HG03442 (cell line): ENCODE data around the gene ZNF584.
A peak's percentile ranks its signal among the peaks of the same experiment; 100 is the strongest.
"Not testable (repeated sequence)": the region's sequence is repeated elsewhere in the genome, so short reads cannot be mapped to it uniquely, and the experiment has no call there.

Experiments used
- ATAC-seq: cut with Tn5 transposase; IDR thresholded peaks from one replicate; pipeline ENCODE4 v1.9.1; 2021; ENCODE audit warnings: mild to moderate bottlenecking, moderate library complexity; ENCODE audit not compliant: unreplicated experiment

Gene ZNF584

DNA sequence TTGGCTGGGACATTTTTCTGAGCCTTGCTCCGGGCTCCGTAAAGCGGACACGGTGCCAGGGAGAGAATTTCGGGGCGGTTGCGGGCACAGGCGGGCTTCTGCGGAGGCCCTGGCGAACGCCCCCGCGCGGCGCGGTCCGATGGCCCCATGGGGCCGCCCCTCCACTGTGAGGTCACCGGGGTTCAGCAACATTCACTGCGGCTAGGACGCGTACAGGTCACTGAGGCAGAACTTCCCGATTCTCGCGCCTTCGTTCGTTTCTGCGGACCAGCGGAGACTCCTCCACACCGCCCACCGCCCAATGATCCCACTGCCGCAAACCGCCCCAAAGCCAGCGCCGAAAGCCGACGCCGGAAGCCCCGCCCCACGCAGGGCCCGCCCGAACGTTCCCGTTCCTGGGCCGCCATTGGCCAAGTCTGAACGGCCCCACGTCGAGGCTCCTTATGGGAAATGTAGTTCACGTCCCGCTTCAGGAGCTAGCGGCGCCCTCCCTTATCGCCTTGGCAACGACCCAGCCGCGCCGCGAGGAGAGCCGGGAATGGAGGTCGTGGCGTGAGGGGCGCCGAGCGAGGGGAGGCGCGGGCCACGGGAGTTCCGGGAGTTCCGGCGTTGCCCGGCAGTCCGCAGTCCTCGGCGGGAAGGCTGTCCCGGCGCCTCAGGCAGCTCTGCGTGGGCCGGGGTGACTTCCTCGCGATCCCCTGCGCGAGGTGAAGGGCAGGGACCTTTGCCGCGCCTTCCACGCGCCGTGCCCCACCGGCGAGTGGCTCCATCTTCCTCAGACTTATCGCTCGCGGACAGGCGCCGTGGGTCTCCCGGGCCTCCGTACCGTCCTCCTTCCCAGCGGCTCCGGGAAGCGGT is at the start of gene ZNF584:
Gene ZNF584 (plus strand): TSS at position 498 of the 858 bp plus-strand sequence. CDS start 499 bp downstream, outside the sequence.
- ATAC-seq = peak; percentile 84

GRCh38 chr19:58361900-58362271 is 46.6 kb upstream of the ZNF584 start:
- ATAC-seq = no peak

GRCh38 chr19:58362272-58362994 is 46.0 kb upstream of the ZNF584 start, which contains the start of gene ZNF497:
TSS of gene ZNF497 (minus strand) at chr19:58362751. CDS start at chr19:58357635, 5,116 bp downstream.
- peak; percentile 85 for ATAC-seq

DNA sequence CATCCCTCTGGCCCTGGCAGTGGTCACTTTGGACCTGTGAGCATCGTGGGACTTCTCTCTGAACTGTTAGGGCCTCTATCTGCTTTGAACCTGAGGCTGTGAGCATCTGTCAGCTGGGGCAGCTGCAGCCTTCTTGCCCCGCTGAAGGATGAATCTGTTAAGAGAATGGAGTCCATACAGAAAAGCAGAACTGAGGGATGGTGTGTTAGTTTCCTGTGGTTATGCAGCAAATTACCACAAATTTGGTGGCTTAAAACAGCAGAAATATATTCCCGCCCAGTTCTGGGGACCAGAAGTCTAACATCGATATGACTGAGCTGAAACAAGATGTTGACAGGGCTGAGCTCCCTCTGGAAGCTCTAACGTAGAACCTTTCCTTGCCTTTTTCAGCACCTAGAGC is 44.3 kb upstream of the ZNF584 start:
- no peak for ATAC-seq

GRCh38 chr19:58366585-58367430 is 41.6 kb upstream of the ZNF584 start:
- ATAC-seq = no peak

DNA sequence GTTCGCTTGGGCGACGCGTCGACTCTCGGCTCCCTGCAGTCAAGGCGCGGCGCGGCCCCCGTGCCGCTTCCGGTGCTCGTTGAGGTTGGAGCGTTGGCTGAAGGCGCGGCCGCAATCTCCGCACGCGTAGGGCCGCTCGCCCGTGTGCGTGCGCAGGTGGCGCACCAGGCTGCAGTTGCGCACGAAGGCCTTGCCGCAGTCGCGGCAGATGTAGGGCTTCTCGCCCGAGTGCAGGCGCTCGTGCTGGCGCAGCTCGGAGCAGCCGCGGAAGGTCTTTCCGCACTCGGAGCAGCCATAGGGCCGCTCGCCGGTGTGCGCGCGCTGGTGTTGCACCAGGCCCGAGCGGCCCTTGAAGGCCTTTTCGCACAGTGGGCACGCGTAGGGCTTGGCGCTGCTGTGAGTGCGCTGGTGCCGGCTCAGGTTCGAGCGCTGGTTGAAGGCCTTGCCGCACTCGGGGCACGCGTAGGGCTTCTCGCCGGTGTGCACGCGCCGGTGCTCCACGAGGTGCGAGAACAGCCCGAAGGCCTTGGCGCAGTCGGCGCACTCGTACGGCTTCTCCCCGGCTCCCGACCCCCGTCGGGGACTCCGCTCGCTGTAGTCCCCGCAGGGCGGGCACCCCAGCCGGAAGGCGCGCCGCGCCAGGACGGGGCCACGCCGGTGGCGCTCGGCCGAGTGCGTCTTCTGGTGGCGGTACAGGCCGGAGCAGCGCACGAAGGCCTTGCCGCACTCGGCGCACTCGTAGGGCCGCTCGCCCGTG is 40.6 kb upstream of the ZNF584 start:
- ATAC-seq = no peak

GRCh38 chr19:58368561-58369360 is 39.7 kb upstream of the ZNF584 start:
- ATAC-seq = no peak

GRCh38 chr19:58372311-58373133 is 35.9 kb upstream of the ZNF584 start:
- no peak for ATAC-seq

DNA sequence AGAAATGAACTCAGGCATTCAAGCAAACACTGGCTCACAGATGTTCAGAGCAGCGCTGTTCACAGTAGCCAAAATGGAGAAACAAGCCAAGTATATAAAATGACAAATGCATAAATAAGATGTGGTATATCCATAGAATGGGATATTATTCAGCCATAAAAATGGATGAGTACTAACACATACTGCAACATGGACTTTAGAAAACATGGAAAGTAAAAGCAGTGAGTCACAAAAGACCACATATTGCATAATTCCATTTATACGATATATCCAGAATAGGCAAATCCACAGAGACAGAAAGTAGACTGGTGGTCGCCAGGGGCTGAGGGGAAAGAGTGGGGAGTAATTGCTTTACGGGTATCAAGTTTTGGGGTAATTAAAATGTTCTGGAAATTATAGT is 34.2 kb upstream of the ZNF584 start:
- ATAC-seq = no peak

DNA sequence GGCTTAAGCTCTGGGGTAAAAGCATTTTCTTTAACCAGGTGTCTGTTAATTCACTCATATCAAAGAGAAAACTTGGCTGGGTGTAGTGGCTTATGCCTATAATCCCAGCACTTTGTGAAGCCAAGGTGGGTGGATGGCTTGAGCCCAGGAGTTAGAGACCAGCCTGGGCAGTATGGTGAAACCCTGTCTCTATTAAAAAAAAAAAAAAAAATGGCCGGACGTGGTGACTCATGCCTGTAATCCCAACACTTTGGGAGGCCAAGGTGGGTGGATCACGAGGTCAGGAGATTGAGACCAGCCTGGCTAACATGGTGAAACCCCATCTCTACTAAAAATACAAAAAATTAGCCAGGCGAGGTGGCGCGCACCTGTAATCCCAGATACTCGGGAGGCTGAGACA is 31.7 kb upstream of the ZNF584 start:
- not testable (repeated sequence) for ATAC-seq

DNA sequence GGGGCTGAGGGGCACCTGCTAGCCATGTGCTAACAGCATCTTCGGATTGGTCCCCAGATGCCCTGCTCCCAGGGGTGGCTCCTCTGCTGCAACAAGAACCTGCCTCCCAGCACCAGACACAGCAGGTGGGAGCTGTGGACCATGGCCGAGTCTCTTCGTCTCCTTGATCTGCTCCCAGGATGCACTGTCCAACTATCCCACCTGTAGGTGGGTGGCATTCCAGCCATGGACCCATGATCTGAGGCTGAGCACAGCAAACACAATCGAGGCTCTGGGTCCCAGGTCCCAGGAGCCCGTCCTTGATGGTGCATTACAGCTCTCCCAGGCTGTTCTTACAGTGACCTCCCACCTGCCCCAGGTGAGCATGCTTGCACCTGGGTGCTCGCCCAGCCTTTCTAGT is 29.2 kb upstream of the ZNF584 start:
- no peak for ATAC-seq

GRCh38 chr19:58380037-58380661 is 28.3 kb upstream of the ZNF584 start:
- ATAC-seq = no peak

DNA sequence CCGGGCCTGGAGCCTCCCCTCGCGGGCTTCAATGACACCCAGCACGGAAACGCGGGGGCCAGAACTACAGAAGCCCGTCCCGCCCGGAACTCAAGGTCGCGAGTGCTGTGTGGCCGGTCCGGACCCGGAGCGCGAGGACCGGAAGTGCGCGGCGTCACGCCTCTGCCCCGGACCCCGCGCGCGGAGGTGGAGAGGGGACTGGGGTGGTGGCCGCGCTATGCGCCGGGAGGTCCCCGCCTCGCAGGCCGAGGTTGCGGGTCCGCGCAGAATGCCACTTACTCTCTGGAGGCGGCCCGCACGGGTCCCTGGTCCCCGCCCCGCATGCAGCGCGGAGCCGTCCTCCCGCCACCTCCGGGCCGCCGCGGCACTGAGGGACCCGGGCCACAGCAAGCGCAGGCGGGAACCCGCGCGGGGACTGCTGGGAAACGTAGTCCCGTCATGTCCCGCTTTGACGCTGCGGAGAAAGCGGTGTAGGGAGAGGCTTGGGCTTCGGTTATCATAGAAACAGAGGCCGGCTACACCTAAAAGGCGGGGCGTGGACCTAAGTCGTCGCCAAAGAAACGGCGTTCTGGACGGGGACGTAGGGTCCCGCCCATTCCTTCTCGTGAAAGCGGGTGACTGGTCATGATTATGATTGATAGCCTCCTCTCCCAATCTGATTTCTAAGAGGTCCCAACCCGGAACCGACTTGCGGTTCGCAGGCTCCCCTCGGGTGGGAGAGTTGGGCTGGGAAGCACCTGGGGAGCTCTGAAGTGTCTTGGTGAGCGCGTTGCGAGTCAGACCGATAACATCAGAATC is 27.6 kb upstream of the ZNF584 start, which contains the start of gene ZNF837:
Gene ZNF837 (minus strand): TSS at position 369 of the 798 bp plus-strand sequence. CDS start 11,698 bp downstream, outside the sequence.
- ATAC-seq = peak; percentile 84

DNA sequence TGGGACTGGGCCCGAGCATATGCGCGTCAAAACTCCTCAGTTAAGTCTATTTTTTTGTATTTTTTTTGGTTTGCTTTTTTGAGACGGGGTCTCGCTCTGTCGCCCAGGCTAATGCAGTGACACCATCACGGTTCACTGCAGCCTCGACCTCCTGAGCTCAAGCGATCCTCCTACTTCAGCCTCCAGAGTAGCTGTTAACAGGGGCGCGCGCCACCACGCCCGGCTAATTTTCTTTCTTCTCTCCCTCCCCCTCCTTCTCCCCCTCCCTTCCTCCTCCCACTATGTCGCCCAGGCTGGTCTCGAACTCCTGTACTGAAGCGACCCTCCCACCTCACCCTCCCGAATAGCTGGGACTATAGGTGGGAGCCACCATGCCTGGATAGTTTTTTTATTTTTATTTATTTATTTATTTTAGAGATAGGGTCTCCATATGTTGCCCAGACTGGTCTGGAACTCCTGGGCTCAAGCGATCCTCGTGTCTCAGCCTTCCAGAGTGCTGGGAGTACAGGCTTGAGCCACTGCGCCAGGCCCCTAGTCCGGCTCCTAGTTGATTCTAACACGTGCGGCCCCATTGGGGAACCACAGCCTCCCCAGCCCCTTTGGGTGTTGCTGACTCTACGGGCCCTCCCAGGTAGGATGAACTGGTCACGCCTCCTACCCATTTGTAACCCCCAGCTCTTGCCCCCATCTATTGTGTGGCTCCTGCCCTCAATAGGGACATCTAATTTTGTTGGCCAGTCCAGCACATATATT is 26.8 kb upstream of the ZNF584 start:
- ATAC-seq = no peak

- no peak for ATAC-seq
These were observed 25.3 kb upstream of the ZNF584 start for GRCh38 chr19:58382997-58383603.

GRCh38 chr19:58385313-58385890 is 23.0 kb upstream of the ZNF584 start:
- ATAC-seq = no peak
